OCI-M1 (cell line): ENCODE results near the gene CA5B.
"Not testable (repeated sequence)": the region's sequence is repeated elsewhere in the genome, so short reads cannot be mapped to it uniquely, and the experiment has no call there.

Experiments
- DNase-seq: peaks from one replicate; lab custom pipeline; 2025; lab: John Stamatoyannopoulos, UW

Gene CA5B, protein sequence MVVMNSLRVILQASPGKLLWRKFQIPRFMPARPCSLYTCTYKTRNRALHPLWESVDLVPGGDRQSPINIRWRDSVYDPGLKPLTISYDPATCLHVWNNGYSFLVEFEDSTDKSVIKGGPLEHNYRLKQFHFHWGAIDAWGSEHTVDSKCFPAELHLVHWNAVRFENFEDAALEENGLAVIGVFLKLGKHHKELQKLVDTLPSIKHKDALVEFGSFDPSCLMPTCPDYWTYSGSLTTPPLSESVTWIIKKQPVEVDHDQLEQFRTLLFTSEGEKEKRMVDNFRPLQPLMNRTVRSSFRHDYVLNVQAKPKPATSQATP

DNA sequence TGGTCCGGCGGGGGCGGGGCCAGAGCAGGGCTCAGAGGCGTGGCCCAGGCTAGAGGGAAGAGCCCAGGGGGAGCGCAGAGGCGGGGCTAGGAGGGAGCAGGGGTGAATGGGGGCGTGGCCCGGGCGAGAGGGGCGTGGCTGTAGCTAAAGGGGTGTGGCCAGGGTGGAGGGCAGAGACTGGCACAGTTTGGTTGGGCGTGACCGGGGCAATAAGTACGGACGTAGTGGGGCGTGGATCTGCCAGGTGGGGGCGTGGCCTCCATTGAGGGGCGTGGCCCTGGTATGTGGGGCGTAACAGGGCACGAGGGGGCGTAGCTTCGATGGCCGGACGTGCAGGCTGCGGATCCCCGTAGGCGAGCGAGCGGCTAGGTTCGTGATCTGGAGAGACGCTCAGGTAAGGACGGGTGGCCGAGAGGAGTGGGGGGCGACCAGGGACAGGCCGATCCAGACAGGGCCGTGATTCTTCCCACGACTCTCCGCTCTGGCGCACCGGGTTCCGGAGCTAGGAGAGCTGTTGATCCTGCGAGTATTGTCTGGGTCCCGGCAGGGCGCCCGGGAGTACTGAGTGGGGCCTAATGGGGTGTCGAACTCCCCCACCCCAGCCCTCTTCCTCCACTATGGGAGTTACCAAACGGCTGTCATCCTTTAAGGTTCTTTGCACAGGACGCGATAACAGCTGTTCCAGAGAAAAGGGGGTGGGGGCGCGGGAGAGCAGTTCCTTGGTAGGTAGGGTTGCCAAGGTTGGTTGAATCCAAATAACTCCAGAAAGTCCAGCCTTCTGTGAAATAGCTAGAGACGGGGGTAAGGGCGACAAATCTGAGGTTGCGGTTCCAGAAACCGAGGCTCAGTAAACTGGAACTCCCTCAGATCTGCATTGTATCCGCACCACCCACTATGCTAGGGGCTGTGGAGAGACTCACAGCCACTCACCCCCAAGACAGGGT is at the start of gene CA5B:
TSS of gene CA5B (plus strand) at position 312 of the 944 bp plus-strand sequence. CDS start 11,754 bp downstream, outside the sequence.
- peak; percentile 97 for DNase-seq

DNA sequence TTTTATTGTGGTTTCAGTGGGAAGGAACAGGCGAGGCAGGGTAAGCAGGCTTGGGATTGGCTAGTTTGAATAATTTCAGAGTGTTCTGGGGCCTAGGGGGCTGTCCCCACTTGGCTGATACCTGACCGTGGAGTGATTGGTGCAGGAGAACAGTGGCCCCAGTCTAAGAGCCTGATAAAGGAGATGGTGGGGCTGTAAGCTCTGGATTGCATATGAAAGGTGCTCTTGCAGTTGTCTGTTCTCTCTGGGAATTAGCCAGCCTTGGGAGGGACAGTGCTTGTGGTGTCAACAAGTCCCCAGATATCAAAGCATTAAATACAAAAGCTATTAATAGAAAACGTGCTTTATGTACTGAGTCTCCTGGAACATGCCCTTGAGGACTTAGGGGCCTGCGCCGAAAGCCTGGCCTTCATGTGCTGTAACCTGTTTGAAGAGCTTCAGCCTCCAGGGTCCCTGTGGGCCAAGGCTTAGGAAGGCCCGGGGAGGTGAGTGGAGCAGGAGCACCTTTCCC is 43.1 kb upstream of the CA5B start:
- no peak for DNase-seq

DNA sequence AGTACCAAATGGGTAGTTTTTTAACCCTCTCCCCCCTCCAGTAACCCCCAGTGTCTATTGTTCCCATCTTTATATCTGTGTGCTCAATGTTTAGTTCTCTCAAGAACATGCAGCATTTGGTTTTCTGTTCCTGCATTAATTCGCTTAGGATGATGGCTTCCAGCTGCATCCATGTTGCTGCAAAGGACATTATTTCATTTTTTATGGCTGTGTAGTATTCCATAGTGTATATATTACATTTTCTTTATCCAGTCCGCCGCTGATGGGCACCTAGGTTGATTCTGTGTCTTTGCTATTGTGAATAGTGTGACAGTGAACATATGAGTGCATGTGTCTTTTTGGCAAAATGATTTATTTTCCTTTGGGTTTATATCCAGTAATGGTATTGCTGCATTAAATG is 41.6 kb upstream of the CA5B start:
- DNase-seq = no peak

DNA sequence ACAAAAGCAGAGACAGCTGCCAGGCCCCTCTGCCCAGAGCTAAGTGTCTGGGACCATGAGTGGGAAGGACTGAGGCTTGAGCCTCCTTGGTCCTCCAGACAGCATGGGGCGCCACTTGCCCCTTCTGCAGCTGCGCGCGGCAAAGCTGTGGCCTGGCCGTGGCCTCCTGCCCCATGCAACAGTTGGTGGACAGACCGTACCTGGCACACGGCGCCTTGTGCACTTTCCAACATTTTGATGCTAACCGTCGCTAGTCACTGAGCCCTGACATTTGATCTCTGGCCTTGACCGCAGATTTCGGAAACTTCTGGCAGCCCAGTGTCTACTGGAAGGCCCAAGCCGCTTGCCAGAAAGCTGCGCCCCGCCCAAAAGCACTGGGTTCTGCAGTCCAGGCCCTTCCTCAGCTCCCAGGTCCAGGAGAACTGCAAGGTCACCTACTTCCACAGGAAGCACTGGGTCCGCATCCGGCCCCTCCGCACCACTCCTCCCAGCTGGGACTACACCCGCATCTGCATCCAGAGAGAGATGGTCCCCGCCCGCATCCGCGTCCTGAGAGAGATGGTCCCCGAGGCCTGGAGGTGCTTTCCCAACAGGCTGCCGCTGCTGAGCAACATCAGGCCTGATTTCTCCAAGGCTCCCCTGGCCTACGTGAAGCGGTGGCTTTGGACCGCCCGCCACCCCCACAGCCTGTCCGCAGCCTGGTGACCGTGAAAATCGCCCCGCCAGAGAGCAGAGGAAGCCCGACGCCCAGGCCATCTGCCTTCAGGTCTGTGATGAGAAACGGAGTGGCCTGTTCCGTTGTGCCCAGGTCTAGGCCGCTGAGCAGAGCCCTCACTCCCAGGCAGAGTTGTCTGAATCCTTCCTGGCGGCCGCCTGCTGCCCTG is 35.3 kb upstream of the CA5B start:
- DNase-seq = no peak

DNA sequence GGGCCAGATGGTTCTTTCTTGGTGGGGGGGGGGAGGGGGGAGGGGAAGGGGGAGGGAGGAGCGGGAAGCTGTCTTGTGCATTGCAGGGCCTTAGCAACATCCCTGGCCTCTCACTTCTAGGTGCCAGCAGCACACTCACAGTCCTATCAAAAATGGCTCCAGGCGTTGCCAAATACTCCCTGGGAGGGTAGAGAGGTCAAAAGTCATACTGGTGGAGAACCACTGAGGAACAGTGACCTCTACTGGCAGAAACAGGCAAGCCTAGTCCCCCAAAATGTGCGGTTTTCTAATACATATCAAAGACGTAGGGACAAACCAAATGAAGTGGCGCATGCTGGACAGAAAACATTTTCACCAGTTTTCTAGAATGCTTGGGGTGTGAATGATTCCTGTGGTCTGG is 34.3 kb upstream of the CA5B start:
- DNase-seq = not testable (repeated sequence)

DNA sequence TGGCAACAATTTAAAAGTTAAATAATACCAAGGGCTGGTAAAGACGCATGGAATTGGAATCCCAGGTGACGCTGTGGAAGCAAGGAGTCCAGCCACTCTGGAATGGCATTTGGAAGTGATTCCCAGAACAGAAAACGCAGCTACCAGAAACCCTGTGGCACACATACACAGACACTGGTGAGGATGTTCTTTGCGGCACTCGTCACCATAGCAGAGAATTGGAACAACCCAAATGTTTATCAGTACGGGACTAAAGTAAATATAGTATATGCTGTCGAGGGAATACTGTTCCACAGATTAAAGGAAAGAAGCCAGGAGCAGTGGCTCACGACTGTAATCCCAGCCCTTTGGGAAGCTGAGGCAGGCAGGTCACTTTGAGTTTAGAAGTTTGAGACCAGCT is 33.8 kb upstream of the CA5B start:
- not testable (repeated sequence) for DNase-seq

DNA sequence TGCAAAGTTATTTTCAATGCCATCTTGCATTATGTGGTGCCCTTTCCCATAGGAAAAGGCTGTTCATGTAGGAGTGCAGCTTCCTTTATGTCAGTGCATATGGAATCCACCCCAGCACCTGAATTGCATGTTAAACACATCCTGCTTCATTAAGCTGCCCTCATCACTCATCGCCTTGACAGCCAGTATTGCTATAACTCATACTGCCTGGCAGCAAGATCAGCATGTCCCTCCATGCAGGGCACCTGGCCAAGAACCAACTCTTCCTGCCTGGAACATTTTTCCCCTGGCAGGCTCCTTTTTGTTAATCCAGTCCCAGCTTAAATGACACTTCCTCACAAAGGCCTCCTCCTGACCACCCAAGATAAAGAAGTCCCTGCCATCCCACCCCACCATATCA is 23.5 kb upstream of the CA5B start:
- DNase-seq = no peak

DNA sequence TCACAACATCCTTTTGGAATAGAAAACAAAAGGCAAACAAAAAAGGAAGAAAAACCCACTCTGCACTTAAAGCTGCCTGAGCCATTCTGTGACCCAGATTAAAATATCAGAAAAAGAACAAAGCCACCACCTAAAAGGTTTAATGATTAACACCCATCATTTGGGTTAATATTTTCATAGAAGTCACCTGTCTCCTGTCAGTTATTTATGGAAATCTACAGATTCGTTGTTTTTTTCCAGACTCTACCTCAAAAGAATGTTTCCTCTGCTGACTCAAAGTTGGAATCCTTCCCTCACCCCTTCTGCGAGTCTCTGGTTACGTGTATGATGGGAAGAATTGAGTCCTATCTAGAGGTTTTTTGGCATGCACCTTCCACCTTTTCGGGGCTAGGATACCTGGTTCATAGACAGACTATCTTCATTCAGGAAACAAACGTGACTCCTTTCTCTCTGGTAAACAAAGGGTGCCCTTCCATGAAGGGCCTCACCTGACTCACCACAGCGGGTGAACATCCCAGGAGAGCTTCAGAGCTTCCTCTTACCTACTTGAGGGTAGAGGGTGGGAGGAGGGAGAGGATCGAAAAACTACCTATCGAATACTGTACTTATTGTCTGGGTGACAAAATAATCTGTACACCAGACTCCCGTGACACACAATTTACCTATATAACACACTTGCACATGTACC is 19.6 kb upstream of the CA5B start:
- DNase-seq = no peak

DNA sequence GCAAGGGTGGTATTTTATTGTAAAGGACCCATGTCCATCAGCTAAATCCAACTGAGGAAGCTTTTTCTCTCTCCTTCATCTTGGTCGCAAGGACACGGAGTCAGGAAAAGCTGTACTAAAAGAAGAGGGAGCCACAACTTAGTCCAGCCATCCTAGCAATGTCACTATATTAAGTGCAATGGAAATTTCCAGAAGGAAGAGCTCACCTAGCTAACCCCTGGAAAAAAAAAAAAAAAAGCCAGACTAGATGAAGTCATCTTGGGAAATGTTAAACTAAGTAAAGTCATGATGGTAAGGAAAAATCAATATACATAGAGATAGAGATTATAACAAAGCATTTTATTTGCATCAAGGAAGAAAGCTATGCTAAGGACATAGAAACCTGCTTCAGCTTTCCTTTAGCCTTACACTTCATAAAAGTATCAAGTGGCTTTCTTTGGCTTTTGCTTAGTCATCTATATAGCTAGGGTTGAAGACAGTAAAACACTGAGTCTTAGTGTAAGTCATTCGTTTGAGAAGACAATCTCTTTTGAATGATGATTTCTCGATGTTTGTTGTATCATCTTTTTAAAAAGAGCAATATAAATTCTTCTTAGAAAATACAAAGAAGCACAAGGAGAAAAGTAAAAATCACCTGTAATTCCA is 18.6 kb upstream of the CA5B start:
- peak; percentile 8 for DNase-seq

DNA sequence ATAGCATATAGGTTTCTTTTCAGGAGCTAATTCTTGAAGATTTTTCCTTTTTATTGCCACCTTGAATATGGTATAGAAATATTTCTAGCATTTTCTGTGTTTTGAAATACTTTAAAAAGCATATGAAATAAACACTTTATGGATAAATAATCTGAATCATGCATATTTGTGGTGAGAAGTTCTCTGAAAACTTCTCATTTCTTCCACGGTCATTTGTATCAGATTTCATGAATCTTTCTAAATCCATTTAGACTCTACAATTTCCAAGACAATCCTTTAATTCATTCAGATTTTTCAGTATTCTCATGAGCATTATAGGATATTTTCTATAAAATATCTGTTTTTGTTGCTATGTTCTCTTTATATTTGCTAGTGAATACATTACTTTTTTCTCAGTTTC is 16.2 kb upstream of the CA5B start:
- DNase-seq = no peak

DNA sequence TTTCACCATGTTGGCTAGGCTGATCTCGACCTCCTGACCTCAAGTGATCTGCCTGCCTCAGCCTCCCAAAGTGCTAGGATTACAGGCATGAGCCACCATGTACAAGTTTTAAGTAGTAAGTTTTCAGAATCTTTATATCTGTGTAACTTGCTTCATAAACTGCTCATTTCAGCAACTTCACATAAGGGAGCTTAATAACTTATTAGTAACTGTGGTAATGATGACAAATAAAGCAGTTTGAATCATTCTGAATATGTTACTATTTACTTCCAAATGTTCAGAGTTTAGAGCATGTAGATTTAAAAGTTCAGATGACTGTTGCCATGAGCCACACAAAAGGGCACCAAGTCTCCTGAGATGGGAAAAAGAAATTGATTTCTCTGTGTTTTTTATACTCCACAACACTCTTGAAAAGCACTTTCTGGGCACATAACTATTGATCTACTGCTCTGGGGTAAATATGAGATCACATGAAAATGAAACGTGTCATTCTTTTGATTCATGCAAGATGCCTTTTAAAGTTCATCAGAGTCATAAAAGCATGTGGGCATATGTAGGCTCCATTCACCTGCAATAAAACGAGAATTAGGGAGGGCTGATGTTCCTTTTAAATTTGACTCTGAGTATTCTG is 14.1 kb upstream of the CA5B start:
- no peak for DNase-seq

DNA sequence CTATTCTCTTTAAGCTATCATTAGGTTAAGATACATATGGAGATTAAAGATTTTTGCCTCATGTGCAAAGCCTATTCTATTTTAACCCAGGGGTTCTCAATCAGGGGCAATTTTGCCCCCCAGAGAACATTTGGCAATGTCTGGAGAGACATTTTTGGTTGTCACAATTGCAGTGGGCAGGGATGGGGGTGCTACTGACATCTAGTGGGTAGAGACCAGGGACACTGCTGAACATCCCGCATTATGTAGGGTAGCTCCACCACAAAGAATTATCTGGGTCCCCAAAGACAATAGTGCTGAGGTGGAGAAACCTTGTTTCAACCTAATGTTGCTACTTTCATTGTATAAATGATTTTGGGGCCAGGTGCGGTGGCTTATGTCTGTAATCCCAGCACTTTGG is 13.2 kb upstream of the CA5B start:
- no peak for DNase-seq

DNA sequence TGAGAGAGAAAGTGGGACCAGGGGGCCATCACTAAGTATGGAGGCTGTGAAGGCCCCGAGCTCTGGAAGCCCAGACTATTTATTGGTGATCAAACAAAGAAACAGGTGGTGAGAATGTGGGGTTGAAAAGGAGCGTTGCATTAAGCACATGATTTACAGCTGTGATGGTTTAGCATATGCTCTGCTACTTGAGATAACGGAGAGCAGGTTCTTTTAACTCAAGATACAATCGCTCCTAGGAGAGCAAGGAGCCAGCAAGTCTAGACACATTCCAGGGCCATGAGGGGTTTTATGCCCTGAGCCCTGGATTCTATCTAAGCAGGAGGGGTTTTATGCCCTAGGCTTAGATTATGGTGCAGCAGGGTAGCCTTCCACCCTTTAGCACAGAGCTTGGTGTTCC is 6.7 kb upstream of the CA5B start:
- not testable (repeated sequence) for DNase-seq

DNA sequence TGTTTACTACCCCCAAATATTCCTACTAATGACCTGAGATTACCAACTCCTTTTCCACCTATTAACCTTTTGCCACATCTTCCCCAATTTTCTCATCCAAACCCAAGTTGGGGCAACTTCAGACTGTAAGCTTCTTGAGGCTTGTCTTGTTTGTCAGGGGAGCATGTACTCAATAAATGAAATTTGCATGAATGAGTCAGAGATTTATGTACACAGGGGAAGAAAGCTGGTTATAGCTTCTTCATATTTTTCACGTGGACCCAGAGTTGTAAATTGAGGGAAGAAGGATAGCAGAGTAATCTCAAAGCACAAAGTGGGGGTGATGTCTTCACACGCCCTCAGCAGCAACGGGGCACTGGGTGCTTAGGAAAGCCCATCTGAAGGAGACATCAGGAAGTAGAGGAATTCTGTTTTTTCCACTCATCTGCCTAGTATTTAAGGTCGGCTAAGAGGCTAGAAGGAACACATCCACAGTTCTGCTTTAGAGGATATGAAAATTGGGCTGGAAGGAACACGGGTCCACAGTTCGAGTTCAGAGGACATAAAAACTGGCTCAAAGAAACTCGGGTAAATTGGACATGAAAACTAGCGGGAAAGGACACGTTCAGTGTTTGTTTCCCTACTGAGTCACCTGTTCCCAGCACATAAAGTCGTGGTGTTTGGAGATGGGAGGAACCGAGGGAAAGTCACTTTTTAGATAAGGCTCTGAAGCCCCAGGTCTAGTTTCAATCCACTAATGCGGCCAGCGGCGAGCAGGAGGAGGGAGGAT is 696 bp upstream of the CA5B start:
- DNase-seq = no peak

DNA sequence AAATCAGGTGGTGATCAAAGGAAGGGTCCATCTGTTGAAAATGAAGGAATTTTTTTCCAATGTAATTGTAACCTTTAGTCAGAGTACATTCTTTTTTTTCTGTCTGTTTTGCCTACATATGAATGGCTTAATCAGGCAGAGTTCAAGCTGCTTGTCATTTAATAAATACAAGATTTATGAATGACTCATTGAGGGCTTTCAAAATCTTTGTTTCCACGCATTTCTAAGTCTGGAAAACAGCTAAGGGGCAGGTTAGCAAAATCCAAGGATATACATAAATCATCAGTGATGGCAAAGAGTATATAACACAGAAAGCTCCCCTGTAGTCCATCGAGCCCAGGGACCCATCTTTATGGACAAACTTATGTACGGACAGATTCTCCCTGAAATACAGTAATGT is 1.8 kb downstream of the CA5B start:
- DNase-seq = no peak

DNA sequence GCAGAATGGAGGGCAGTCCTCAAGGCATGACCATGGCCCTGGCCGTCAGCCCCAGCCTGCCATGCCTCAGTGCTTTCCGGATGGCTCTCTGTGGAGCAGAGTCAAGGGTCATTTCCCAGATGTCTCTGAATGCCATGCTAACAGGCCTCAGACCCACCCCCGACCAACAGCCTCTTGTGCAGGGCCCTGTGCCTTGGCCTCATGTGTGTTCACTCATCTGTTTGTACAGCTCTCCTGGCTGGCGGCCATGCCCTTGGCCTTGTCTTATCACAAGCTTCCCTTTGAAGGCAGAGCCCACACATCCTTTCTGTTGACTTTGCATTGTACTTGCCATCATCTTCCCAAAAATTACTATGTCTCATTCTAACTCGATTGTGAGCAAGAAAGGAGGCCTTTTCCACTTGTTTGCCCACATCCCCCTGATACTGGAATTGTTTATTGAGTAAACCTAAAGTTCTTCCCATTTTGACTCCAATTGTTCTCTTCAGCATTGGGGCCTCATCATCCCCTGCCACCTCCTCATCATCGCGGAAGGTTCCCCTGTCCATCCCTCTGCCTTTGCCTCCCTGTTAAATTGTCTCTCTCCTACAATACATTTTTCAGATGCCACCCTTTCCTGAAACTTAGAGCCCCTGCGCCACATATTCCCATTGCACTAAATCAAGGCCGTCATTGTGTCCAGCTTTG is 6.3 kb downstream of the CA5B start:
- DNase-seq = no peak

DNA sequence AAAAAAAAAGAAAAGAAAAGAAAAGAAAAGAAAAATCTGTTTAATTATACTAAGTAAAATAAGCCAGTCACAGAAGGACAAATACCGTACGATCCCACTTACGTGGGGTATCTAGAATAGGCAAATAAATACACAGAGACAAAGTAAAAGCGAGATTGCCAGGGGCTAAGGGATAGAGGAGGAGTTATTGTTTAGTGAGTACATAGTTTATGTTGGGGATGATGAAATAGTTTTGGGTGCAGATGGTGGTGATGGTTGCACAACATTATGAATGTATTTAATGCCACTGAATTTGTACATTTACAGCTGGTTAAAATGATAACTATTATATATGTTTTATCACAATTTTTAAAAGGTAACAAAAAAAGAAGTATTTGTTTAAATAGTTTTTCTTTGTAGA is 7.1 kb downstream of the CA5B start:
- DNase-seq = peak; percentile 26

DNA sequence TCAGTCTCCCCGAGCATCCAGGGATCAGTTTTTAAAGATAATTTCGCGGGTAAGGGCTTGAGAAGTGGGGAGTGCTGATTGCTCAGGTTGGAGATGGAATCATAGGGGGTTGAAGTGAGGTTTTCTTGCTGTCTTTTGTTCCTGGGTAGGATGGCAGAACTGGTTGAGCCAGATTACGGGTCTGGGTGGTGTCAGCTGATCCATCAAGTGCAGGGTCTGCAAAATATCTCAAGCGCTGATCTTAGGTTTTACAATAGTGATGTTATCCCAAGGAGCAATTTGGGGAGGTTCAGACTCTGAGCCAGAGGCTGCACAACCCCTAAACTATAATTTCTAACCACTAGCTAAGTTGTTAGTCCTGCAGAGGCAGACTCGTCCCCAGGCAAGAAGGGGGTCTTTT is 8.6 kb downstream of the CA5B start:
- DNase-seq = not testable (repeated sequence)

DNA sequence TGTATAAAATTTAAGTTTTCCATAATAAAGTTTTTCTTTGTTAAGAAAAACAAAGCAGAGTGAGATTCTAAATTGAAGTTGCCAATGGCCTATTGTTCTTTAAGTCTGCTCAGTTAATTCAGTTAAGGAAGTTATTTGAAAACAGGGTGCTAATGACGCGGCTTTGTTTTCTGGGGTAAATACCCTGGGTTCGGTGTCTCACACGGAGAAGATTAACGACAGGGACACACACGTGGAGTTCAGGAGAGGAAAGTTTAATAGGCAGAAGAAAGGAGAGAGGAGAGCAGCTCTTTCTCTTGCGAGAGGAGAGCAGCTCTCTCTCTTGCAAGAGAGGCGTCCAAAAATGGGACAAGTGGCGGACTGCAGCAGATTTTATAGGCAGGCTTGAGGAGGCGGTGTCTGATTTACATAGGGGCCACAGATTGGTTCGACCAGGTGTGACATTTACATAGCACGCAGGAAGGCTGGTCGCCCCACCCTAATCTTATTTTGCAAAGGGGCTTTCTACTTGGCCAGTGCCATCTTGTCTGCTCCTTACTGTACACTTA is 9.6 kb downstream of the CA5B start:
- no peak for DNase-seq
